RWPE1 (cell line): ENCODE data around the gene MTRF1.

Experiments used
- CTCF ChIA-PET: fragments of 350-600 bp; sonication (Branson Sonifier 250); formaldehyde crosslinking; extraction: SDS; loops from one replicate; lab custom pipeline; 2021; lab: Yijun Ruan, JAX
- POLR2A ChIA-PET: fragments of 400-600 bp; formaldehyde crosslinking; extraction: SDS; loops from one replicate; lab custom pipeline; 2020; ENCODE audit warnings: antibody characterized with exemption; ENCODE audit not compliant: low non-redundant PET; lab: Yijun Ruan, JAX
- DNase-seq: peaks from one replicate; pipeline ENCODE4 v3.0.0; 2012; ENCODE audit warnings: low spot score
- H3K27ac ChIP-seq: fragments of 450-650 bp; 2 replicates; pipeline ENCODE4 v1.5.1; 2017
- TF ChIP-seq, protein P1 (sequence below): fragments of 450-650 bp; conservative IDR thresholded peaks from 2 replicates; pipeline ENCODE4 v1.5.1; 2017; ENCODE audit warnings: low read depth, mild to moderate bottlenecking

The MTRF1 gene

DNA sequence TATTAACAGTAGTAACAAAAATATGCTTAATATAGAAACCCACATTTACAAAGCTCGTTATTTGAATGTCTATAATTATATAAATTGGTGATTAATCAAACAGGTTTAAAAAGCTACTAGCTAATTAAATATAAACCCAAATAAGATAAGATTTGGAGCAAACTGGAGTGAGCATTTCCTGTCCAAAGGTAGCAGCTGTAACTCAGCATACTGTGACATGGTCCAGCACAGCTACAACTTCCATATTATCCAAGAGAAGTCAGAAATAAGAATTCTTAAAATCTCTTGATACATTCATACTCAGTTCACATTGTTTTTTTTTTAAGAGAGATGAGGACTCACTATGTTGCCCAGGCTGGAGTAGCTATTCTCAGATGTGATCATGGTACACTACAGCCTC lies 8.5 kb downstream of the MTRF1 start:
- no peak for DNase-seq
- POLR2A ChIA-PET = no interaction called here
- H3K27ac ChIP-seq = no peak overlapping the region
- TF ChIP-seq, protein P1, sequence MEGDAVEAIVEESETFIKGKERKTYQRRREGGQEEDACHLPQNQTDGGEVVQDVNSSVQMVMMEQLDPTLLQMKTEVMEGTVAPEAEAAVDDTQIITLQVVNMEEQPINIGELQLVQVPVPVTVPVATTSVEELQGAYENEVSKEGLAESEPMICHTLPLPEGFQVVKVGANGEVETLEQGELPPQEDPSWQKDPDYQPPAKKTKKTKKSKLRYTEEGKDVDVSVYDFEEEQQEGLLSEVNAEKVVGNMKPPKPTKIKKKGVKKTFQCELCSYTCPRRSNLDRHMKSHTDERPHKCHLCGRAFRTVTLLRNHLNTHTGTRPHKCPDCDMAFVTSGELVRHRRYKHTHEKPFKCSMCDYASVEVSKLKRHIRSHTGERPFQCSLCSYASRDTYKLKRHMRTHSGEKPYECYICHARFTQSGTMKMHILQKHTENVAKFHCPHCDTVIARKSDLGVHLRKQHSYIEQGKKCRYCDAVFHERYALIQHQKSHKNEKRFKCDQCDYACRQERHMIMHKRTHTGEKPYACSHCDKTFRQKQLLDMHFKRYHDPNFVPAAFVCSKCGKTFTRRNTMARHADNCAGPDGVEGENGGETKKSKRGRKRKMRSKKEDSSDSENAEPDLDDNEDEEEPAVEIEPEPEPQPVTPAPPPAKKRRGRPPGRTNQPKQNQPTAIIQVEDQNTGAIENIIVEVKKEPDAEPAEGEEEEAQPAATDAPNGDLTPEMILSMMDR = no peak
- CTCF ChIA-PET = interaction anchor here (0.6 kb wide), 2 partner anchors 63 to 107 kb away, joined by 3 to 5 read pairs; no protein-coding TSS in a partner anchor

DNA sequence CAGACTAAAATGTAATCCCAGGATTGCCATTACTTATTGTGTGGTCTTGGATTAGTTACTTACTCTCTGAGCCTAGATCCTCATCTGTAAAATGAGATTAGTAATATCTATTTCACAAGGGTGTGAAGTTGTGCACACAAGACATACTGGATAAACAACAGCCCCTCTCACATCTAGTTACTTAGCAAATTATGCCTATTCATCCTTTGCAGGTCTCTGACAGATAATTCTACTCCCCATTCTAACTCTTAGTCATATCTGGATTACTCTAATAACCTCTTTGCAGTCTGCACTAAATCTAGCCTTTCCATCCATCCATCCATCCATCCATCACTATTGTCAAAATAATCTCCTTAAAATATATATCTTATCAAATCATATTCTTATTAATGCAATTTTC lies 12.4 kb downstream of the MTRF1 start:
- TF ChIP-seq, protein P1 = no peak
- H3K27ac ChIP-seq = no peak overlapping the region
- POLR2A ChIA-PET = no interaction called here
- CTCF ChIA-PET = interaction anchor here (1.0 kb wide), 1 partner anchor 11 kb away, joined by 3 read pairs; no protein-coding TSS in a partner anchor
- DNase-seq = no peak

DNA sequence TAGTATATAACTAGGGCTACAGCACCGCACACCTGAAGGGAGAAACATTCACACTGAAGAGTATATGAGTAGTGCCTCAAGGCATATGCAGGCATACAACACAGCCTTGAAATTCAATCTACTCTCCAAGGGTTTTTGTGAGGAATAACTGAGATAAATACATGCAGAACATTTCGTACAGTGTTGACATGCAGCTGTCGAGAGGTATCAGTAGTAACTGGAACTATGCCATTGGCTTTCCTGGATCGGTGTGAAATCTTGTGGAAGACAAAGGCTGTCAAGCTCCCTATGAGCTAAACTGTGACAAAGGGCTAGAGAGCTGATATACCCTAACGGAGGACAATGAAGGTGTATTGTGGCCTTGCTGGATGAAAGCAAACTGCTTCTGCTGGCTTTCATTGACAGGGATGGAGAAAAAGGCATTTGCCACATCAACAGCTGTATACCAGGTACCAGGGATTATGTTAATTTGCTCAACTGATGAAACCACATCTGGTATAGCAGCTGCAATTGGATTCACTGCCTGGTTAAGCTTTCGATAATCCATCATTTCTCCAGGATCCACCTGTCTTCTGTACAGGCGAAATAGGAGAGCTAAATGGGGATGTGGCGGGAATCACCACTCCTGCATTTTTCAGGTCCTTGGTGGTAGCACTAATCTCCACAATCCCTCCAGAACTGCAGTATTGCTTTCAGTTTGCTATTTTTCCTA lies 16.3 kb downstream of the MTRF1 start:
- H3K27ac ChIP-seq = no peak overlapping the region
- DNase-seq = no peak
- ChIA-PET CTCF (interaction anchor here (0.7 kb wide), 1 partner anchor 335 kb away, joined by 3 read pairs; no protein-coding TSS in a partner anchor), POLR2A (no interaction called here)
- TF ChIP-seq, protein P1 = no peak

DNA sequence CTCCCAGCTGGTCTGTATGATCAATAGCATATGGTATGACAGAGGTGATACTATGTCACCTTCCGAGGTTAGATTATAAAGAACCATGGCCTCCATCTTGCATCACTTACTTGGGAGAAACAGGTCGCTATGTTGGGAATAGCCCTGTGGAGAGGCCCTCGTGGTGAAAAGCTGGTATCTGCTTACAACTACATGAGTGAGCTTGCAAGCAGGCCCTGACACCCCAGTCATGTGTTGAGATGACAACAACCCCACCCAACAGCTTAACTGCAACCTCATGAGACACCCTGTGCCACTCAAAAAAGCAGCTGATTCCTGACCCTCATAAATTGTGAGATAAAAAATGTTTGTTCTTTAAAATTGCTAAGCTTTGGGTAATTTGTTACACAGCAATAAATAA lies 18.8 kb downstream of the MTRF1 start:
- TF ChIP-seq, protein P1 = no peak
- POLR2A ChIA-PET = interaction anchor here (0.6 kb wide), 1 partner anchor 149 kb away, joined by 3 read pairs; no protein-coding TSS in a partner anchor

DNA sequence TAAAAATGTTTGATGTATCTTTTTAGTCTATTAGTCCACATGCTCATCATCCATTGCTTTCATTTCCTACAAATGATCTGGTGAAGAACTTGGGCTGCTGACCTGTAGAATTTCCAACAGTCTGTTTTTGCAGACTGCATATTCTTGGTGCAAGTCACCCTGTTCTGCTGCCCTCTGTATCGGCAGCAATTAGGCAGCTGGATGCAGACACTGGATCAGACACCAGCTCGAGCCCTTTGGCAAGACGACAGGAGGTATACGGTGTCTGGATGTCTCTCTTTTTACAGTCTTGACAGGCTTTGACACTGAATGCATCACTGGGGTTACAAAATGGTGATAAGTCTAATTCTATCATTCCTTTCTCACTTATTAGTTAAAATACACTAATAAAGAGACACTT lies 21.8 kb downstream of the MTRF1 start:
- CTCF ChIA-PET = no interaction called here
- no peak for DNase-seq
- H3K27ac ChIP-seq = no peak overlapping the region
- TF ChIP-seq, protein P1 = no peak
- POLR2A ChIA-PET = no interaction called here

More for the DNA sequence above, 18.8 kb downstream of the MTRF1 start:
- DNase-seq = no peak
- H3K27ac ChIP-seq = no peak overlapping the region
- CTCF ChIA-PET = interaction anchor here (0.6 kb wide), 1 partner anchor 196 kb away, joined by 3 read pairs; no protein-coding TSS in a partner anchor

DNA sequence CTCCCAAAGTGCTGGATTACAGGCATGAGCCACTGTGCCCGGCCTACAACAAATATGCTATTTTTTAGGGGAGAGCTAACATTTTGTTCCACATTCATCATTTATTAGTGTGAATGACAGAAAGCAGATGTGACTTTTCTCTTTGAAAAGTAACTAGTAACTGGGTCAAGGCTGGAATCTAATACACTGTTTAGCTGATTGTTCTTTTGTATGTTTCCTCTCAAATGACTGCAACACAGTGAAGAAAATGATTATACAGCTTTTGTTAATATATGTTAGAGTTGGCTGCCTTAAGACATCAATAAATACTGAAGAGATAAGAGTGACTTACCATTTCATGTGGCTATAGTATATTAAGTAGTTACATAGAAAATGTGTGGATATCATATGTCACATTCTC lies 27.0 kb downstream of the MTRF1 start:
- TF ChIP-seq, protein P1 = no peak
- H3K27ac ChIP-seq = no peak overlapping the region
- no peak for DNase-seq
- CTCF ChIA-PET = interaction anchor here (1.7 kb wide), 1 partner anchor 9 kb away, joined by 3 read pairs; no protein-coding TSS in a partner anchor
- POLR2A ChIA-PET = no interaction called here
